Measurements from ENCODE around the gene ME2. TPM values are rescaled to one million over a fixed set of nuclear protein-coding genes. Genes with fewer than 3 reads are reported as not detected.

ME2 gene
- total RNA-seq, 1 experiment from 2014 or later = 45.6 TPM

- intact Hi-C loops (cut with micrococcal nuclease; ENCODE audit: unreplicated experiment) = no loop called here
- Mint-ChIP-seq H3K27me3 (ENCODE audit: unreplicated experiment) (no peaks in the 10 kb centered on the region), H3K4me3 (ENCODE audit: low read depth, unreplicated experiment) (no peak overlapping the region), H3K36me3 (ENCODE audit: insufficient read depth, unreplicated experiment) (no peaks in the 10 kb centered on the region), H3K4me1 (ENCODE audit: low read depth, unreplicated experiment) (no peaks in the 10 kb centered on the region), H3K9me3 (ENCODE audit: low read depth, unreplicated experiment) (no peaks in the 10 kb centered on the region), H3K27ac (ENCODE audit: unreplicated experiment) (no peak overlapping the region)
- BruUV-seq (replicated peaks) = no TSS peak
- no peak for DNase-seq
- CTCF ChIA-PET = no interaction called here
- TF ChIP-seq CTCF (IDR thresholded peaks at IDR 0.05; ENCODE audit: unreplicated experiment) = no peak
Measured at GRCh38 chr18:50917021-50917420, 38.1 kb downstream of the ME2 start.

DNA sequence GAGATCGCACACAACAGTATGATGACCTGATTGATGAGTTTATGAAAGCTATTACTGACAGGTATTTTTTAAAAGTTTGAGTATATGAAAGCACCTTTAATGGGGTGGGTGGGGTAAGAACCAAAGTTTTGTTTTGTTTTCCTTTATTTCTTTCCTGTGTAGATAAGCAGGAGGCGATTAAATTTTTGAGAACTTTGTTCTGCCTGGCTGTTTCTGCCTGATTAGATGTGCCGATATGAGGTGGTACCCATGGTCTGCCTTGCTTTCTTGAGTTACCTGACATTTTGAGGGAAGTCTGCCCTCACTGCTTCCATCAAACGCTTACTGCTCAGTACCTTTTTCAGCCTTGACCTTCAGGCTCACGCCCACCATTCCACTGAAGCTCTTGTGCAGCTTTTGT, 39.2 kb downstream of the ME2 start:
- intact Hi-C loops (cut with micrococcal nuclease; ENCODE audit: unreplicated experiment) = no loop called here
- Mint-ChIP-seq H3K27ac (ENCODE audit: unreplicated experiment) (no peak overlapping the region), H3K36me3 (ENCODE audit: insufficient read depth, unreplicated experiment) (no peaks in the 10 kb centered on the region), H3K4me3 (ENCODE audit: low read depth, unreplicated experiment) (no peak overlapping the region), H3K9me3 (ENCODE audit: low read depth, unreplicated experiment) (no peaks in the 10 kb centered on the region), H3K27me3 (ENCODE audit: unreplicated experiment) (no peaks in the 10 kb centered on the region), H3K4me1 (ENCODE audit: low read depth, unreplicated experiment) (no peaks in the 10 kb centered on the region)
- CTCF ChIA-PET = no interaction called here
- no peak for DNase-seq
- no peak for TF ChIP-seq CTCF (IDR thresholded peaks at IDR 0.05; ENCODE audit: unreplicated experiment)
- no TSS peak for BruUV-seq (replicated peaks)

DNA sequence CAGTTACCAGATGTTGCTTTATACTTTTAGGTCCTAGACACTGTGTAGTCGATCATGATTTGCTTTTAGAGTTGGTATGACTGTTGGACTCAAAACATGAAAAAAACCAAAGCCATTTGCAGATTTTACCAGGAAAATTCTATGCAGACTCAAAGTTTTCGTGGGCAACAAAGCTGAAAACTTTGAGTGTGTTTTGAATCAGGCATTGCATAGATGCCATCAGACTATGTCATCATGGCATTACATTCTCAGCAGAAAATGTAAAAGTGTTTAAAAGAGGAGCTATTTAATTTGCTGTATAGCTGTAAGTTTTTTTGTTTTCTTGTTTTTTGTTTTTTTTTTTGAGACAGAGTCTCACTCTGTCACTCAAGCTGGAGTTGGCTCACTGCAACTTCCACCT, 45.5 kb downstream of the ME2 start:
- BruUV-seq (replicated peaks) = no TSS peak

DNA sequence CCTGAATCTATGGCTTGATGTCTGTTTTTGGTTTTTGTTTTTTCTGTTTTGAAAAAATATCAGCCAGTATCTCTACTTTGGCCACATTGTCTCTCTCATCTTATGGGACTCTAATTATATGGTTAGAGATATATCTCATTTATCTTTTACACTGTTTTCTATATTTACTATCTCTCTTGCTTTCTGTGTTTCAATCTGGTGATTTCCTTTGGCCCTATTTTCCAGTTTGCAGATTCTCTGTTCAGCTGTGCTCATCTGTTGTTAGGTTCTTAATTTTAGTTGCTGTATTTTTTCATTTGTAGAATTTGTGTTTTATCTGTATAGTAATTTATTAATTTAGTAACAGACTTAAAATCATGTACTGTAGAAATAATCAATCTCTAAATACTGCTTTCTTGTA, 47.6 kb downstream of the ME2 start:
- DNase-seq = no peak
- TF ChIP-seq CTCF (IDR thresholded peaks at IDR 0.05; ENCODE audit: unreplicated experiment) = no peak
- intact Hi-C loops (cut with micrococcal nuclease; ENCODE audit: unreplicated experiment) = no loop called here
- Mint-ChIP-seq H3K9me3 (ENCODE audit: low read depth, unreplicated experiment) (no peaks in the 10 kb centered on the region), H3K4me1 (ENCODE audit: low read depth, unreplicated experiment) (no peaks in the 10 kb centered on the region), H3K27me3 (ENCODE audit: unreplicated experiment) (no peaks in the 10 kb centered on the region), H3K4me3 (ENCODE audit: low read depth, unreplicated experiment) (no peak overlapping the region), H3K36me3 (ENCODE audit: insufficient read depth, unreplicated experiment) (no peaks in the 10 kb centered on the region), H3K27ac (ENCODE audit: unreplicated experiment) (no peak overlapping the region)
- BruUV-seq (replicated peaks) = no TSS peak
- CTCF ChIA-PET = no interaction called here

More for the DNA sequence above, 45.5 kb downstream of the ME2 start:
- H3K9me3 Mint-ChIP-seq (ENCODE audit: low read depth, unreplicated experiment) = no peaks in the 10 kb centered on the region
- H3K4me3 Mint-ChIP-seq (ENCODE audit: low read depth, unreplicated experiment) = no peak overlapping the region
- no peak for DNase-seq
- no peaks in the 10 kb centered on the region for H3K4me1 Mint-ChIP-seq (ENCODE audit: low read depth, unreplicated experiment)
- H3K36me3 Mint-ChIP-seq (ENCODE audit: insufficient read depth, unreplicated experiment) = no peaks in the 10 kb centered on the region
- no peak for TF ChIP-seq CTCF (IDR thresholded peaks at IDR 0.05; ENCODE audit: unreplicated experiment)
- intact Hi-C loops (cut with micrococcal nuclease; ENCODE audit: unreplicated experiment) = no loop called here
- CTCF ChIA-PET = no interaction called here
- H3K27ac Mint-ChIP-seq (ENCODE audit: unreplicated experiment) = no peak overlapping the region
- H3K27me3 Mint-ChIP-seq (ENCODE audit: unreplicated experiment) = no peaks in the 10 kb centered on the region

DNA sequence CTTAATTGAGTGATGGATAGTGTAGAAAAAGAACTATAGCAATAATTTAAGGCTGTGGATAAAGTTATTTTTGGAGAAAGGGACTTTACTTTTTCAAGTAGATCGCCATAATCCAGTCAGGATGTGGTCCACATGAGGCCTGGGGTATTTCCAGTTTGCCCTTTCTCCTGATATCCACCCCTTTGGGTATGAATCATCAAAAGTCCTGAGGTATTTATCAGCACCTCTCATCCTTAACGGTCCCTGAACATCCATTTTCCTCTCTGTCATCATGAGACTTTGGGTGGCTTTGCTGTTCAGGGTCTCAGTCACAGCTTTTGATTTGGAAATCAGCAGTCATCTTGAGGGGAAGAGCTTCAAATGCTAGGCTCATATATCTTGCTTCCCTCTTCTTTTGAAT, 49.6 kb downstream of the ME2 start:
- intact Hi-C loops (cut with micrococcal nuclease; ENCODE audit: unreplicated experiment) = no loop called here
- CTCF ChIA-PET = no interaction called here
- H3K27ac Mint-ChIP-seq (ENCODE audit: unreplicated experiment) = no peak overlapping the region
- no peak overlapping the region for H3K4me3 Mint-ChIP-seq (ENCODE audit: low read depth, unreplicated experiment)
- no peaks in the 10 kb centered on the region for H3K27me3 Mint-ChIP-seq (ENCODE audit: unreplicated experiment)
- TF ChIP-seq CTCF (IDR thresholded peaks at IDR 0.05; ENCODE audit: unreplicated experiment) = no peak
- no peak for DNase-seq
- H3K9me3 Mint-ChIP-seq (ENCODE audit: low read depth, unreplicated experiment) = no peaks in the 10 kb centered on the region
- BruUV-seq (replicated peaks) = no TSS peak
- no peaks in the 10 kb centered on the region for H3K4me1 Mint-ChIP-seq (ENCODE audit: low read depth, unreplicated experiment)
- no peaks in the 10 kb centered on the region for H3K36me3 Mint-ChIP-seq (ENCODE audit: insufficient read depth, unreplicated experiment)
